Adrenal gland (tissue), 12 donors: Measurements from ENCODE around the gene SRBD1. TPM values are rescaled to one million over a fixed set of nuclear protein-coding genes. Genes with fewer than 3 reads are reported as not detected.

Source experiments
- DNase-seq, 7 donors: peaks; one replicate each; pipeline ENCODE4 v3.0.0-alpha.2; 2019 to 2020
- H3K27ac ChIP-seq, 5 donors: fragments of 200-600 bp; sonication (generic) in 4 of 5; 1 replicate in 3 of 5; 2 replicates in 2 of 5; pipeline versions ENCODE4 v1.5.1 to v1.8.0; 2016 to 2020; ENCODE audit warnings: mild to moderate bottlenecking in 1 of 5
- H3K27me3 ChIP-seq: fragments of 200-600 bp; 2 replicates; pipeline ENCODE4 v1.8.0; 2021
- H3K36me3 ChIP-seq, 2 donors: fragments of 200-600 bp; replicated peaks in 1 of 2; 1 replicate in 1 of 2; 2 replicates in 1 of 2; pipeline versions ENCODE4 v1.5.1 to v1.8.0; 2018 to 2022
- H3K4me1 ChIP-seq, 2 donors: fragments of 200-600 bp; replicated peaks in 1 of 2; 1 replicate in 1 of 2; 2 replicates in 1 of 2; pipeline versions ENCODE4 v1.5.1 to v1.8.0; 2018 to 2021
- H3K4me3 ChIP-seq, 4 donors: fragments of 200-600 bp; sonication (generic) in 3 of 4; one replicate each; pipeline ENCODE4 v1.5.1; 2016 to 2018
- H3K9me3 ChIP-seq, 3 donors: fragments of 200-600 bp; sonication (generic) in 1 of 3; replicated peaks in 1 of 3; 1 replicate in 2 of 3; 2 replicates in 1 of 3; pipeline versions ENCODE4 v1.5.1 to v1.8.0; 2016 to 2021
- POLR2A ChIP-seq, 2 donors: fragments of 450-650 bp; IDR thresholded peaks; one replicate each; pipeline ENCODE4 v1.6.1; 2017; ENCODE audit warnings: antibody characterized with exemption in 2 of 2, mild to moderate bottlenecking in 2 of 2, moderate library complexity in 1 of 2
- WGBS, 4 donors: extraction: QIAGEN DNeasy Blood & Tissue Kit in 2 of 4; methylation state at CpG; one replicate each; pipeline versions ENCODE4 v1.1.5 to v1.1.7; 2013 to 2017; 5-methylcytosine and 5-hydroxymethylcytosine counted together
- intact Hi-C, 2 donors: fragments of 100-400 bp; cut with DNase I; formaldehyde crosslinking; loops; one replicate each; pipeline versions ENCODE4 v1.14.1 to v1.15.0; 2022 to 2023
- polyA plus RNA-seq, 3 donors: library from polyadenylated mRNA; stranded (reverse); fragments of 200-250 nt in 2 of 3; fragments of 350-450 nt in 1 of 3; fragmentation: Illumina TruSeq in 1 of 3; extraction: RNeasy Lipid Tissue Mini Kit (QIAGEN cat#74804) in 1 of 3; gene quantifications; one replicate each; pipeline ENCODE4 v1.2.3, GENCODE V29; 2013 to 2014
- total RNA-seq, 9 donors: library from RNA; depleted of rRNA in 4 of 9; stranded (reverse); fragments of >200 nt in 4 of 9; fragments of 120-200 nt in 1 of 9; fragmentation: NEBNext Ultra II Directional in 1 of 9; extraction: Animal tissue kit (Norgen Biotek cat#: 25700) in 1 of 9; gene quantifications; one replicate each; pipeline versions ENCODE4 v1.1.0 to v1.2.4, GENCODE V29; 2013 to 2023
- TF ChIP-seq, protein P1 (sequence below), 6 experiments: fragments of 450-650 bp in 4 of 6; fragments of 200-600 bp in 2 of 6; sonication (generic) in 1 of 6; IDR thresholded peaks; 1 replicate in 5 of 6; 2 replicates in 1 of 6; pipeline versions ENCODE4 v1.5.1 to v1.8.0; 2016 to 2021; ENCODE audit warnings: antibody characterized with exemption in 6 of 6, mild to moderate bottlenecking in 2 of 6, moderate library complexity in 1 of 6
- donor health status: healthy with polysubstance abuse.
- donor health status: Bipolar disorder and iron deficiency.
- donor health status: DM: yes; HTN: yes; CAD: no.
- donor health status: DM: no; HTN: no; CAD: no.
- donor health status: DM: no; HTN: no; CAD: no.
- donor health status: DM: yes; HTN: yes; CAD: no.

The SRBD1 gene
- total and polyA plus RNA-seq, 12 donors, result 2.7 to 21.6 (median 13.8) TPM

DNA sequence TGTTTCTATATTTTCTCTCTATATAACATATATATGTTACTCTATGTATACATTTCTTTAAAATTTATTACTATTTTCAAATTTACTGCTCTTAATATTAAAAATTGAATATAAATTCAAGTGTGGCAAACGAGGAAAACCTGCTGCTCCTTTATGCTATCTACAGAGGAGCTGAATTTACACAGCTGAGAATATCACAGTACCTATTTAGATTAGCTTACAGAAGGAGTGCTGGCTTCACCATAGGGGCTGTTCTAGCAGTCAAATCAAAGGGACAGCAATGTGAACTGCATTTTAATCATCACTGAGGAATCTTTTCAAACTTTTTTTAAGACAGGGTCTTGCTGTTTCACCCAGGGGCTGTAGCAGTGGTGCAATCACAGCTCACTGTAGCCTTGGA is 213.8 kb downstream of the SRBD1 start:
- Histone ChIP-seq H3K4me3 (no peak overlapping the region), H3K4me1 (no peaks in the 10 kb centered on the region), H3K27me3 (no peaks in the 10 kb centered on the region), H3K36me3 (no peaks in the 10 kb centered on the region), H3K27ac (no peak overlapping the region), H3K9me3 (no peaks in the 10 kb centered on the region)
- TF ChIP-seq, protein P1, sequence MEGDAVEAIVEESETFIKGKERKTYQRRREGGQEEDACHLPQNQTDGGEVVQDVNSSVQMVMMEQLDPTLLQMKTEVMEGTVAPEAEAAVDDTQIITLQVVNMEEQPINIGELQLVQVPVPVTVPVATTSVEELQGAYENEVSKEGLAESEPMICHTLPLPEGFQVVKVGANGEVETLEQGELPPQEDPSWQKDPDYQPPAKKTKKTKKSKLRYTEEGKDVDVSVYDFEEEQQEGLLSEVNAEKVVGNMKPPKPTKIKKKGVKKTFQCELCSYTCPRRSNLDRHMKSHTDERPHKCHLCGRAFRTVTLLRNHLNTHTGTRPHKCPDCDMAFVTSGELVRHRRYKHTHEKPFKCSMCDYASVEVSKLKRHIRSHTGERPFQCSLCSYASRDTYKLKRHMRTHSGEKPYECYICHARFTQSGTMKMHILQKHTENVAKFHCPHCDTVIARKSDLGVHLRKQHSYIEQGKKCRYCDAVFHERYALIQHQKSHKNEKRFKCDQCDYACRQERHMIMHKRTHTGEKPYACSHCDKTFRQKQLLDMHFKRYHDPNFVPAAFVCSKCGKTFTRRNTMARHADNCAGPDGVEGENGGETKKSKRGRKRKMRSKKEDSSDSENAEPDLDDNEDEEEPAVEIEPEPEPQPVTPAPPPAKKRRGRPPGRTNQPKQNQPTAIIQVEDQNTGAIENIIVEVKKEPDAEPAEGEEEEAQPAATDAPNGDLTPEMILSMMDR (IDR thresholded peaks at IDR 0.05), result no peak
- no peak for TF ChIP-seq POLR2A (IDR thresholded peaks at IDR 0.05)
- no peak for DNase-seq
- intact Hi-C loops, result no loop called here
- WGBS, 4 donors, result 88 to 97% (median 93%) methylated on average over 1 of the region's 1 CpG

GRCh38 chr2:45396671-45397070 is 214.4 kb downstream of the SRBD1 start:
- no peaks in the 10 kb centered on the region for H3K9me3 ChIP-seq
- DNase-seq, result no peak
- H3K4me1 ChIP-seq, result no peaks in the 10 kb centered on the region
- no peak overlapping the region for H3K27ac ChIP-seq
- no peak overlapping the region for H3K4me3 ChIP-seq
- TF ChIP-seq, protein P1 (IDR thresholded peaks at IDR 0.05), result no peak
- TF ChIP-seq POLR2A (IDR thresholded peaks at IDR 0.05), result no peak
- WGBS, 4 donors, result 89 to 100% (median 98%) methylated on average over 1 of the region's 1 CpG
- H3K36me3 ChIP-seq, result no peaks in the 10 kb centered on the region
- H3K27me3 ChIP-seq, result no peaks in the 10 kb centered on the region
- intact Hi-C loops, result no loop called here

GRCh38 chr2:45394842-45395241 is 216.2 kb downstream of the SRBD1 start:
- no peaks in the 10 kb centered on the region for H3K9me3 ChIP-seq
- intact Hi-C loops, result no loop called here
- no peak overlapping the region for H3K4me3 ChIP-seq
- H3K27ac ChIP-seq, result no peak overlapping the region
- no peaks in the 10 kb centered on the region for H3K27me3 ChIP-seq
- DNase-seq, result no peak
- 88 to 93% (median 92%) methylated on average over 8 of the region's 8 CpGs for WGBS, 4 donors
- H3K4me1 ChIP-seq, result no peaks in the 10 kb centered on the region
- TF ChIP-seq, protein P1 (IDR thresholded peaks at IDR 0.05), result no peak
- TF ChIP-seq POLR2A (IDR thresholded peaks at IDR 0.05), result no peak
- no peaks in the 10 kb centered on the region for H3K36me3 ChIP-seq

DNA sequence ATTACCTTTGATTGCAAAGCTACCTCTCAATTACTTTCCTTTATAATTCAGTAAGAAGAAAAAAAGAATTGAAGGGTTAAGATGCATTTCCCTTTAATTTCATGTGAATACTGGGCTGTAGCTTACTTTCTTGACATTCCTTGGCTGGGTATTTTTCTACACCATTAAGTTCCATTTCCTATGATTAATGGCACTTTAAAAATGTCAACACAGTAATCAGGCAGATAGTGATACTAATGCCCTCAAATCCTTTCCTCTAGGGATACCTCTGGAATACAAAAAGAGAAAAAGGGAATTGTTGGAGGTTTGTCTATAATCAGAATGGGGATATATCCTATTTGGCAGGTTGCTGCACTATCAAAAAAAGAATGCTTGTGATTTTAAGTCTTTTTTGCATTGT is 216.9 kb downstream of the SRBD1 start:
- no peak overlapping the region for H3K27ac ChIP-seq
- intact Hi-C loops, result no loop called here
- H3K9me3 ChIP-seq, result no peaks in the 10 kb centered on the region
- H3K27me3 ChIP-seq, result no peaks in the 10 kb centered on the region
- DNase-seq, result no peak
- H3K4me3 ChIP-seq, result no peak overlapping the region
- no peak for TF ChIP-seq POLR2A (IDR thresholded peaks at IDR 0.05)
- TF ChIP-seq, protein P1 (IDR thresholded peaks at IDR 0.05), result no peak
- no peaks in the 10 kb centered on the region for H3K36me3 ChIP-seq
- no peaks in the 10 kb centered on the region for H3K4me1 ChIP-seq
